T-helper 2 cell treated with Interferon-gamma antibody and Interleukin-4, amounts not matched to agents 5 μg/mL and 100 μg/mL, for 36 hours (primary cell): Measurements from ENCODE around the gene LTO1.

Experiments
- DNase-seq: peaks from one replicate; pipeline ENCODE4 v3.0.0; 2021; ENCODE audit warnings: low spot score
- H3K27ac Mint-ChIP-seq: one replicate; pipeline ENCODE4 v1.8.0; 2021; ENCODE audit warnings: mild to moderate bottlenecking, mixed read lengths
- H3K27me3 Mint-ChIP-seq: one replicate; pipeline ENCODE4 v1.8.0; 2021; ENCODE audit warnings: low read depth, mixed read lengths
- H3K36me3 Mint-ChIP-seq: one replicate; pipeline ENCODE4 v1.8.0; 2021; ENCODE audit warnings: low read depth, mixed read lengths
- H3K4me1 Mint-ChIP-seq: one replicate; pipeline ENCODE4 v1.8.0; 2021; ENCODE audit warnings: low read depth, mixed read lengths
- H3K4me3 Mint-ChIP-seq: one replicate; pipeline ENCODE4 v1.8.0; 2022; ENCODE audit warnings: mild to moderate bottlenecking, moderate library complexity, mixed read lengths
- H3K9me3 Mint-ChIP-seq: one replicate; pipeline ENCODE4 v1.8.0; 2021; ENCODE audit warnings: mixed read lengths

The LTO1 gene

GRCh38 chr11:69662021-69662698 lies 13.0 kb downstream of the LTO1 start:
- Mint-ChIP-seq H3K4me1 (no peaks in the 10 kb centered on the region), H3K4me3 (no peak overlapping the region), H3K27ac (no peak overlapping the region), H3K27me3 (no peaks in the 10 kb centered on the region), H3K36me3 (peaks cover 3% of the 10 kb centered on the region), H3K9me3 (no peaks in the 10 kb centered on the region)
- no peak for DNase-seq

DNA sequence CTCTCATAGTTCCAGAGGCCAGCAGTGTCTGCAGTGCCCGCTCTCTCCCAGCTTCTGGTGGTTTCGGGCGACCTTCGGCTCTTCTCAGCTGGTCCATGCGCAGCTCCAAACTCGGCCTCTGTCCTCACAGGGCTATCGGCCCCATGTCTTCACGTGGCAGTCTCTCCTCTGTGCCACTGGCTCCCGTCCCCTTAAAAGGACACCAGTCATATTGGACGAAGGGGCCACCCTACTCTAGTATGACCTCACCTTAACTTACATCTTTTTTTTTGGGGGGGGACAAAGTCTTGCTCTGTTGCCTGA lies 13.8 kb downstream of the LTO1 start:
- Mint-ChIP-seq H3K36me3 (peaks cover 3% of the 10 kb centered on the region), H3K27ac (no peak overlapping the region), H3K9me3 (no peaks in the 10 kb centered on the region), H3K4me3 (no peak overlapping the region), H3K27me3 (no peaks in the 10 kb centered on the region), H3K4me1 (no peaks in the 10 kb centered on the region)
- DNase-seq, result no peak

DNA sequence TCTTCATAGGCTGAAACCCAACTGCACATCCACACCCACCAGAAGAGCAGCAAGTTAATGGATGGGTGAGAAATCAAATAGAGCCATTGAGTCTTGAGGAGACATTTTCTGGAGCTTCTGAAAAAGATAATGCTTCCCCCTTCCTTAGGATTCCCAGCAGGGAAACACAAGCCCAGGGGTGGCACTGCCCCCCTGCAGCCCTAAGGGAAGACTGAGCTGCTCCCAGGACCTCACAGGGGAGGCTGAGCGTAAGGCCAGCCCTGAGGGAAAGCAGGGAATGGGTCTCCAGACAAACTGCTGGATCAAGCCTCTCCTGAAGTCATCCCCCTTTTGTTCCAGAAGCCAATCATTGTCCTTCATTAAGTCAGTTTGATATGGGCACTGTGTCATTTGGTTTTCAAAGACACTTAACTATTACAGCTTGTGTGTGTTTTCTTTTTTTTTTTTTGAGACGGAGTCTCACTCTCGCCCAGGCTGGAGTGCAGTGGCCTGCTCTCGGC lies 15.1 kb downstream of the LTO1 start:
- no peak for DNase-seq
- Mint-ChIP-seq H3K27me3 (no peaks in the 10 kb centered on the region), H3K4me1 (no peaks in the 10 kb centered on the region), H3K36me3 (peaks cover 3% of the 10 kb centered on the region), H3K4me3 (no peak overlapping the region), H3K27ac (no peak overlapping the region), H3K9me3 (no peaks in the 10 kb centered on the region)

DNA sequence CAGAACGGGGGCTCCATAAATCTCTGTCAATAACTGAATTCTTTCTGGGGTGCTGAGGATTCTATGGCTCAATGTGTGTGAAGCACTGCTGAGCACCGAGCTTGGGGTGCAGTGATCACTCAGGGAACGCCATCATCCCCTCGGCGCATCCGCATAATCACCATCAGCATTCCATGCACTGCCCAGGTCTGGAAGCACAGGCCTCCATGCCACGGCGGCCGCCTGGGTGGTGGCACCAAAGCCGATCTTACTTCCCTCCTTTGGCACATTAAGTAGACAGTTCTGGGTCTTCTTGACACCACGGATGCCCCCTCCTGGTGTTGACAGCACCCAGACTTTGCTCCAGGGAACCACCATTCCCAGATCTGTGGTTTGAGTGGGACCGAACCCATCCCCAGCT lies 15.6 kb downstream of the LTO1 start:
- Mint-ChIP-seq H3K4me3 (no peak overlapping the region), H3K36me3 (peaks cover 3% of the 10 kb centered on the region), H3K4me1 (no peaks in the 10 kb centered on the region), H3K27me3 (no peaks in the 10 kb centered on the region), H3K27ac (no peak overlapping the region), H3K9me3 (no peaks in the 10 kb centered on the region)
- no peak for DNase-seq

DNA sequence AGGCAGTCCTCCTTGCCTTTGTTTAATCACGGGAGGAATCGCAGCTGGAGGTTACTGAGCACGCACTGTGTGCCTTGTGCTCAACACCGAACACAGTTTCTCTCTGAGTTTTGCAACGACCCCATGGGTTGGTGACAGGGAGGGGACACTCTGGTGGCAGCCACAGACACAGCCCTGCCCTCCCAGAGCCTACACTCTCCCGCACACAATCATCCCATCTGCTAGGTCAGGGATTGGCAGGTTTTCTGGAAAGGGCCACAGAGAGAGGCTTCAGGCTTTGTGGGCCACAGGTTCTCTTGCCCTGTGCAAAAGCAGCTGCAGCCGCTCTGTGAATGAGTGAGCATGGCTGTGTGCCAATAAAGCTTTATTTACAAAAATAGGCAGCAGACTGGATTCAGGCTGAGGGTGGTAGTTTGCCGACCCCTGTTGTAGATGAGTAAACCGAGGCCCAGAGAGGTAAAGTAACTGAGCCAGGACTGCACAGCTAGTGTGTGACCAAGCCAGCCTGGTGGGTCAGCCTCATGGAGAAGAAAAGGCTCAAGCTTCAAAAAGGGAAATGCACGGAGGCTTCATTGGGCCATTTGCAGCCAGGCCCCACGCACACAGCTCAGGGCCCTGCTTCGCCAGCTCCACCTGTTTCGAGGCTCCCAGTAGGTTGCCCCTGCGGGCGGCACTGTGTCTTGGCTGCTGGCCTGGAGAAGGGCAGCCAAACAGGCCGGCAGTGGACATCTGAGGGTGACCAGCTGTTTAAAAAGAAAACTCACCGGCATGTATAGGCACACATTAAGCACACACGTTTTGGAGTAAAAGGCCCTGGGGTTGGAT lies 16.3 kb downstream of the LTO1 start:
- H3K9me3 Mint-ChIP-seq, result no peaks in the 10 kb centered on the region
- H3K27me3 Mint-ChIP-seq, result no peaks in the 10 kb centered on the region
- DNase-seq, result no peak
- no peaks in the 10 kb centered on the region for H3K4me1 Mint-ChIP-seq
- H3K27ac Mint-ChIP-seq, result no peak overlapping the region
- no peak overlapping the region for H3K4me3 Mint-ChIP-seq
- peaks cover 3% of the 10 kb centered on the region for H3K36me3 Mint-ChIP-seq

DNA sequence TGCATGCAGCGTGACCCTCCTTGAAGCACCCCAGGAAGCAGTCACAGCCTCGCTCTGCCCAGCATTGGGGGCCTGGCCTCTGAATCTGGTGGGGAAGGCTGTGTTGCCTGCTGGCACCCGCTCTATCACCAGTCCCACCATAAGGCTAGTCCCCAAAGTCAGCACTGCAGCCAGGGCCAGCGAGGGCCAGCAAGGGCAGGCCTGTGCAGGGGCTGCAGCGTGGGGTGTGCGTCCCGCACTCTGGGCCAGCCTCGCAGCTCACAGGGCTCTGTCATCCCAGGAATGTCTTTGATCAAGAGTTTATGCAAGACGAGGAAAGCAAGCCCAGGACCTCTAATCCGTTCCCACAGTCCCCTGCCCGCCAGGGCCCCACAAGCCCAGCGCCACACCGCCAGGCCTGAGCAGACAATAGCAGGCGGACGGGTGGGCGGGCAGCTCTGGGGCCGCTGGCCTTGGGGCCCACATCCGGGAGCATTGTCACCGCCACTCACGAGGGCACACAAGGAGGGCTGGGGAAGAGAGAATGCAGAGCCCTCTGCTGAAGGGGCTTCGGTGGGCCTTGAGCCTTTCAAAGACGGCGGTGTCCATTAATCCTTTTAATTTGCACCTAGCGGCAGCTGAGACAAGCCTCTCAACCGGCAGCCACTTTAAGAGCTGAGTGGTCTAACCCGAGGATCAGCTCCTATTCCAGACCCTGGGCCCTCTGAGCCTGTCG lies 17.1 kb downstream of the LTO1 start:
- no peak overlapping the region for H3K27ac Mint-ChIP-seq
- H3K9me3 Mint-ChIP-seq, result no peaks in the 10 kb centered on the region
- H3K4me3 Mint-ChIP-seq, result no peak overlapping the region
- H3K4me1 Mint-ChIP-seq, result no peaks in the 10 kb centered on the region
- H3K36me3 Mint-ChIP-seq, result no peaks in the 10 kb centered on the region
- no peak for DNase-seq
- H3K27me3 Mint-ChIP-seq, result no peaks in the 10 kb centered on the region

GRCh38 chr11:69657456-69657910 lies 17.7 kb downstream of the LTO1 start:
- no peak overlapping the region for H3K27ac Mint-ChIP-seq
- H3K9me3 Mint-ChIP-seq, result no peaks in the 10 kb centered on the region
- no peaks in the 10 kb centered on the region for H3K27me3 Mint-ChIP-seq
- DNase-seq, result no peak
- no peak overlapping the region for H3K4me3 Mint-ChIP-seq
- no peaks in the 10 kb centered on the region for H3K36me3 Mint-ChIP-seq
- no peaks in the 10 kb centered on the region for H3K4me1 Mint-ChIP-seq

- DNase-seq, result no peak
- Mint-ChIP-seq H3K27me3 (no peaks in the 10 kb centered on the region), H3K4me3 (no peak overlapping the region), H3K9me3 (no peaks in the 10 kb centered on the region), H3K4me1 (no peaks in the 10 kb centered on the region), H3K27ac (no peak overlapping the region), H3K36me3 (no peaks in the 10 kb centered on the region)
Measured at GRCh38 chr11:69656536-69657455, 18.4 kb downstream of the LTO1 start.

DNA sequence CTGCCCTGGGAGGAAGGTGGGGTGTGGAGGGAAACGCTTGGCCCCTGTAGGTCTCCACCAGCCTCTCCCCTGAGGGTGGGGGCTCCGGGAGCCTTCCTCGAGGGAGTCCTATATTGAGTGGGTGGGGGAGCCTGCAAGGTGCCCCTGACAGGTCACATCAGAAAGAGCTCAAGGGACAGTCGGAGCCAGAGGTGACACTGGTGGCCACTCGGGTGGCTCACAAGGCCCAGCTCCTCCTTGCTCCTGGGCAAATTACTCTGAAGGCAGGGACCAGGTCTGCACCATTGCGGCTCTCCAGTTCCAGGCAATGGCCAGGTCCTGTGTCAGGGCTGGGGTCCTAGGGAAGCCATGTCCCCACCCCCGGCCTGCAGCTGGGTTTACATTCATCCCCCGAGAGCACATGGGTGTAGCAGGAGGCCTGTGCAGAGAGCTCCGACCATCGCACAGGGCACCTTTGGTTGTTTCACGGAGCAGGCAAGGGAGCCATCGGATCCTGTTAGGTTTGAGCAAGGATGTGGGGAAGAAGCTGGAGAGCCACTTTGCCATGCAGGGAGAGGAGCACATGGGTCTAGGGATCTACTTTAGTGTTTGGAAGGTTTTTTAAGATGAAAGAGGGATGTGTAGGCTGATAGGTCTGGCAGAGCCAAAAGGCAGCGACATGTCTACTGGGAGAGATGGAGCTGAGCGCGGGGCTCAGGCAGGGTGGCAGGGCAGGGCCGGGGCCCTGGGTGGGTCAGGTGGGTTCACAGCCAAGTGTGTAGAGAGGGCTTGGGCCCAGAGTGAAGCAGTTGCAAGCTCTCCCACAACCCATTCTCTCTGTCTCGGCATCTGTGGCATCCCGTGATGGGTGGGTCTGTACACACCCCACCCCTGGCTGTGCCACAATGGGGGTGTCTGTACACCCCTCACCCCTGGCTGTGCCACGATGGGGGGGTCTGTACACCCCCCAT lies 19.4 kb downstream of the LTO1 start:
- Mint-ChIP-seq H3K9me3 (no peaks in the 10 kb centered on the region), H3K4me3 (no peak overlapping the region), H3K36me3 (no peaks in the 10 kb centered on the region), H3K27ac (no peak overlapping the region), H3K27me3 (no peaks in the 10 kb centered on the region), H3K4me1 (no peaks in the 10 kb centered on the region)
- no peak for DNase-seq

GRCh38 chr11:69654660-69655478 lies 20.3 kb downstream of the LTO1 start:
- Mint-ChIP-seq H3K4me3 (no peak overlapping the region), H3K27ac (no peak overlapping the region), H3K36me3 (no peaks in the 10 kb centered on the region), H3K27me3 (no peaks in the 10 kb centered on the region), H3K4me1 (no peaks in the 10 kb centered on the region), H3K9me3 (no peaks in the 10 kb centered on the region)
- no peak for DNase-seq

GRCh38 chr11:69654001-69654659 lies 21.0 kb downstream of the LTO1 start:
- H3K9me3 Mint-ChIP-seq, result no peaks in the 10 kb centered on the region
- no peaks in the 10 kb centered on the region for H3K36me3 Mint-ChIP-seq
- DNase-seq, result no peak
- no peak overlapping the region for H3K27ac Mint-ChIP-seq
- no peaks in the 10 kb centered on the region for H3K4me1 Mint-ChIP-seq
- H3K4me3 Mint-ChIP-seq, result no peak overlapping the region
- H3K27me3 Mint-ChIP-seq, result no peaks in the 10 kb centered on the region
